H1 (cell line): ENCODE measurements around the gene RAI14. TPM values are rescaled to one million over a fixed set of nuclear protein-coding genes. Genes with fewer than 3 reads are reported as not detected.

Experiments used
- CTCF ChIA-PET: fragments of 300-600 bp; sonication (Branson Sonifier 250); formaldehyde crosslinking; loops from one replicate; lab custom pipeline; 2021; ENCODE audit not compliant: partially characterized antibody; lab: Charles Lee
- POLR2A ChIA-PET: fragments of 300-600 bp; sonication (Branson Sonifier 250); formaldehyde crosslinking; loops from one replicate; lab custom pipeline; 2021; ENCODE audit warnings: inconsistent platforms; ENCODE audit not compliant: partially characterized antibody; lab: Charles Lee
- DNase-seq, 2 experiments: peaks; one replicate each; pipeline versions ENCODE4 v3.0.0 to v3.0.0-alpha.2; 2010 to 2022; ENCODE audit warnings: low spot score in 2 of 2, low read depth in 1 of 2, mixed read lengths in 1 of 2
- FAIRE-seq: peaks from 2 replicates; lab custom pipeline; 2011; peaks lifted over from hg19 to GRCh38; lab: Jason Lieb, UNC
- H2AFZ ChIP-seq: 2 replicates; pipeline ENCODE4 v1.8.1; 2012; ENCODE audit warnings: low read length, inconsistent platforms
- H2AK5ac ChIP-seq: 2 replicates; pipeline ENCODE4 v1.6.1; 2013; ENCODE audit warnings: low read depth, low read length
- H2BK120ac ChIP-seq: replicated peaks from 2 replicates; pipeline ENCODE3; 2013; ENCODE audit warnings: low read depth, low read length, inconsistent platforms
- H2BK12ac ChIP-seq: 2 replicates; pipeline ENCODE4 v1.6.1; 2013; ENCODE audit warnings: low read depth, low read length
- H2BK15ac ChIP-seq: 2 replicates; pipeline ENCODE4 v1.6.1; 2013; ENCODE audit warnings: low read length
- H2BK20ac ChIP-seq: 2 replicates; pipeline ENCODE4 v1.6.1; 2013; ENCODE audit warnings: low read length
- H2BK5ac ChIP-seq: 2 replicates; pipeline ENCODE4 v1.6.1; 2013; ENCODE audit warnings: low read depth, low read length
- H3K14ac ChIP-seq: 2 replicates; pipeline ENCODE4 v1.6.1; 2013; ENCODE audit warnings: inconsistent platforms; ENCODE audit not compliant: insufficient read length
- H3K18ac ChIP-seq: 2 replicates; pipeline ENCODE4 v1.6.1; 2013; ENCODE audit warnings: low read length; ENCODE audit errors: extremely low read depth
- H3K23ac ChIP-seq: 2 replicates; pipeline ENCODE4 v1.6.1; 2013; ENCODE audit warnings: inconsistent platforms; ENCODE audit not compliant: insufficient read length
- H3K23me2 ChIP-seq: 2 replicates; pipeline ENCODE4 v1.6.1; 2013; ENCODE audit warnings: low read depth, low read length
- H3K27ac ChIP-seq: 2 replicates; pipeline ENCODE4 v1.6.1; 2011; ENCODE audit warnings: low read depth, low read length, inconsistent platforms
- H3K27me3 ChIP-seq, 4 experiments: replicated peaks in 1 of 4; 1 replicate in 1 of 4; 2 replicates in 3 of 4; pipeline versions ENCODE4 v1.6.1 to v1.8.1; 2011 to 2013; ENCODE audit warnings: low read length in 3 of 4, mild to moderate bottlenecking in 3 of 4, inconsistent platforms in 2 of 4, mixed read lengths in 2 of 4, moderate library complexity in 1 of 4; ENCODE audit not compliant: control insufficient read depth in 3 of 4, insufficient read depth in 3 of 4; ENCODE audit errors: extremely low read depth in 1 of 4
- H3K36me3 ChIP-seq, 4 experiments: 2 replicates each; pipeline versions ENCODE4 v1.6.1 to v1.8.1; 2011 to 2013; ENCODE audit warnings: mild to moderate bottlenecking in 4 of 4, low read length in 3 of 4, moderate library complexity in 2 of 4, control low read depth in 1 of 4, inconsistent platforms in 1 of 4; ENCODE audit not compliant: insufficient read depth in 4 of 4, control insufficient read depth in 2 of 4
- H3K4ac ChIP-seq: replicated peaks from 2 replicates; pipeline ENCODE3; 2013; ENCODE audit warnings: low read length, low read depth, mixed read lengths, inconsistent platforms; ENCODE audit not compliant: insufficient read length
- H3K4me1 ChIP-seq, 4 experiments: replicated peaks in 1 of 4; 1 replicate in 1 of 4; 2 replicates in 3 of 4; pipeline versions ENCODE4 v1.6.1 to v1.8.1; 2011 to 2013; ENCODE audit warnings: low read length in 3 of 4, inconsistent platforms in 2 of 4, mixed read lengths in 1 of 4; ENCODE audit not compliant: insufficient read depth in 4 of 4, control insufficient read depth in 3 of 4
- H3K4me2 ChIP-seq, 2 experiments: 2 replicates each; pipeline versions ENCODE4 v1.6.1 to v1.8.1; 2011 to 2013; ENCODE audit warnings: low read depth in 2 of 2, low read length in 2 of 2, control low read depth in 1 of 2, inconsistent platforms in 1 of 2, mild to moderate bottlenecking in 1 of 2; ENCODE audit not compliant: insufficient read depth in 1 of 2
- H3K4me3 ChIP-seq, 4 experiments: fragments of 200-600, 300-600 bp in 1 of 4; sonication (generic), shearing (Covaris generic), sonication (Bioruptor Twin) in 1 of 4; 2 replicates each; pipeline versions ENCODE4 v1.5.1 to v1.8.1; 2011 to 2016; ENCODE audit warnings: low read length in 4 of 4, low read depth in 3 of 4, control low read depth in 2 of 4, inconsistent platforms in 2 of 4, mild to moderate bottlenecking in 2 of 4, mixed read lengths in 1 of 4, moderate library complexity in 1 of 4; ENCODE audit not compliant: insufficient read depth in 2 of 4; ENCODE audit errors: extremely low read depth in 1 of 4
- H3K56ac ChIP-seq: replicated peaks from 2 replicates; pipeline ENCODE3; 2013; ENCODE audit warnings: low read depth, mild to moderate bottlenecking, mixed read lengths, low read length, inconsistent platforms; ENCODE audit not compliant: insufficient read length
- H3K79me1 ChIP-seq: 2 replicates; pipeline ENCODE4 v1.6.1; 2013; ENCODE audit warnings: low read depth, low read length, control low read depth
- H3K79me2 ChIP-seq, 2 experiments: 2 replicates each; pipeline versions ENCODE4 v1.6.1 to v1.8.1; 2012 to 2013; ENCODE audit warnings: low read length in 2 of 2, mild to moderate bottlenecking in 2 of 2, inconsistent platforms in 1 of 2; ENCODE audit not compliant: insufficient read depth in 2 of 2, control insufficient read depth in 1 of 2
- H3K9ac ChIP-seq, 4 experiments: replicated peaks in 1 of 4; 1 replicate in 1 of 4; 2 replicates in 3 of 4; pipeline versions ENCODE4 v1.6.1 to v1.8.1; 2011 to 2013; ENCODE audit warnings: low read depth in 3 of 4, low read length in 3 of 4, control low read depth in 2 of 4, mild to moderate bottlenecking in 2 of 4, moderate library complexity in 2 of 4, inconsistent platforms in 1 of 4; ENCODE audit errors: extremely low read depth in 1 of 4
- H3K9me3 ChIP-seq, 2 experiments: 2 replicates each; pipeline versions ENCODE4 v1.6.1 to v1.8.1; 2012 to 2013; ENCODE audit warnings: mild to moderate bottlenecking in 2 of 2, moderate library complexity in 2 of 2, control low read depth in 1 of 2, inconsistent platforms in 1 of 2, low read depth in 1 of 2, low read length in 1 of 2, mixed read lengths in 1 of 2; ENCODE audit not compliant: insufficient read depth in 2 of 2
- H4K20me1 ChIP-seq, 2 experiments: replicated peaks in 1 of 2; 2 replicates each; pipeline versions ENCODE3 to v1.8.1; 2011 to 2013; ENCODE audit warnings: inconsistent platforms in 2 of 2, low read length in 2 of 2, mild to moderate bottlenecking in 1 of 2; ENCODE audit not compliant: insufficient read depth in 2 of 2, control insufficient read depth in 1 of 2
- H4K5ac ChIP-seq: 2 replicates; pipeline ENCODE4 v1.6.1; 2013; ENCODE audit warnings: low read length, low read depth, mixed read lengths, inconsistent platforms; ENCODE audit not compliant: insufficient read length
- H4K8ac ChIP-seq: 2 replicates; pipeline ENCODE4 v1.8.0; 2013; ENCODE audit warnings: mild to moderate bottlenecking, moderate library complexity, low read length, inconsistent platforms; ENCODE audit not compliant: insufficient read depth; ENCODE audit errors: extremely low read depth
- H4K91ac ChIP-seq: replicated peaks from 2 replicates; pipeline ENCODE3; 2013; ENCODE audit warnings: low read length, mixed read lengths, inconsistent platforms; ENCODE audit not compliant: insufficient read length
- BACH1 ChIP-seq: IDR thresholded peaks from 2 replicates; pipeline ENCODE4 v1.6.1; 2012; ENCODE audit warnings: low read length, improper control_type of control experiment
- BCL11A ChIP-seq, 2 experiments: IDR thresholded peaks; one replicate each; pipeline ENCODE4 v1.6.1; 2011; ENCODE audit warnings: low read depth in 2 of 2, low read length in 2 of 2, mild to moderate bottlenecking in 2 of 2
- CEBPB ChIP-seq: IDR thresholded peaks from 2 replicates; pipeline ENCODE4 v1.6.1; 2012; ENCODE audit warnings: low read depth, low read length
- CHD1 ChIP-seq: IDR thresholded peaks from 2 replicates; pipeline ENCODE4 v1.6.1; 2012; ENCODE audit warnings: low read depth, low read length, improper control_type of control experiment
- SIN3A ChIP-seq, 2 experiments: IDR thresholded peaks in 1 of 2; conservative IDR thresholded peaks in 1 of 2; 2 replicates each; pipeline ENCODE4 v1.6.1; 2011 to 2012; ENCODE audit warnings: low read length in 2 of 2, improper control_type of control experiment in 1 of 2, low read depth in 1 of 2, mild to moderate bottlenecking in 1 of 2
- SIX5 ChIP-seq: IDR thresholded peaks from 2 replicates; pipeline ENCODE4 v1.6.1; 2011; ENCODE audit warnings: mild to moderate bottlenecking, low read depth, low read length
- TAF7 ChIP-seq: optimal IDR thresholded peaks from 2 replicates; pipeline ENCODE3; 2011; ENCODE audit warnings: low read depth, mild to moderate bottlenecking, inconsistent platforms, low read length, moderate library complexity, borderline replicate concordance
- TCF12 ChIP-seq: IDR thresholded peaks from 2 replicates; pipeline ENCODE4 v1.6.1; 2011; ENCODE audit warnings: low read depth, mild to moderate bottlenecking, low read length
- TEAD4 ChIP-seq: IDR thresholded peaks from 2 replicates; pipeline ENCODE4 v1.6.1; 2012; ENCODE audit warnings: low read depth, low read length, inconsistent platforms, mixed read lengths
- ZNF274 ChIP-seq: IDR thresholded peaks from 2 replicates; pipeline ENCODE4 v1.7.0; 2012; ENCODE audit warnings: low read length, borderline replicate concordance; ENCODE audit errors: extremely low read depth
- polyA plus RNA-seq, 7 experiments: library from polyadenylated mRNA; depleted of rRNA in 3 of 7; stranded (reverse) in 5 of 7; unstranded in 2 of 7; fragments of >200 nt in 5 of 7; fragments of 200-250 nt in 2 of 7; gene quantifications; 1 replicate in 5 of 7; 2 replicates in 1 of 7; 4 replicates in 1 of 7; pipeline versions ENCODE4 v1.2.1 to v1.2.3, GENCODE V29; 2011 to 2013; ENCODE audit warnings: missing spikeins in 2 of 7, mixed read lengths in 2 of 7
- total RNA-seq: library from RNA; stranded (reverse); fragmentation: NEBNext Ultra II Directional; extraction: Animal tissue kit (Norgen Biotek cat#: 25700); gene quantifications from 2 replicates; pipeline ENCODE4 v1.2.1, GENCODE V29; 2021
- TF ChIP-seq, protein P1 (sequence below): IDR thresholded peaks from 2 replicates; pipeline ENCODE4 v1.6.1; 2012; ENCODE audit warnings: low read length, inconsistent platforms

Gene RAI14
- total and polyA plus RNA-seq, 2 of the 8 experiments (the other 6 are each of a cell fraction or from before 2014, with no cell fraction given) = 48.4 to 210 TPM

DNA sequence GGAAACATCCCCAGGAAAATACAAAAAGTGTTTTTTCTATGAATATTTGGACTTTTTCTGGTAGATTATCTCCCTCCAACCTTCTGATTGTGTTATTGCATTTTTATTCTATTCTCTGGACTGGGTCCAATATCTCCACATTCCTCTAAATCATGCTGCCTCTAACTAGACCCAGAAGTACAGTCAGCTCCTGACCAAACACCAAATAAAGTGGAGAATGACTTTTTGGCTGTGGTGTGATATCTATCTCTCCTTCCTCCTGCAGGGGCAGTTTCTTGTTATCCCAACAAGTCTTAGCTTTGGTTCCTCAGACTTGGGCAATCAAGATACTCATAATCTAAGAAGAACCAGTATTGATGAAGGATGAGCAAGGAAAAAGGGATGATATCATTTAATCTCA lies 3.2 kb upstream of the RAI14 start:
- Histone ChIP-seq H3K4me1 (peaks cover 8 to 12% (median 10%) of the 10 kb centered on the region in 4 experiments; a peak in 6 of 7 replicates), H4K5ac (no peak overlapping the region), H3K56ac (no peak overlapping the region), H3K27me3 (no peaks in the 10 kb centered on the region), H3K23me2 (peaks cover 15% of the 10 kb centered on the region), H4K20me1 (no peaks in the 10 kb centered on the region), H3K9ac (no peak overlapping the region), H4K91ac (no peak overlapping the region), H3K14ac (no peak overlapping the region), H2BK20ac (no peak overlapping the region), H3K4me2 (no peak overlapping the region), H3K27ac (no peak overlapping the region), H2BK15ac (no peak overlapping the region), H3K23ac (no peak overlapping the region), H2BK120ac (no peak overlapping the region), H2AFZ (no peak overlapping the region), H2AK5ac (no peak overlapping the region), H2BK12ac (no peak overlapping the region), H3K18ac (no peak overlapping the region), H3K79me1 (no peaks in the 10 kb centered on the region), H4K8ac (no peak overlapping the region), H3K79me2 (peaks cover 9 to 12% of the 10 kb centered on the region in 2 experiments), H2BK5ac (no peak overlapping the region), H3K36me3 (no peaks in the 10 kb centered on the region), H3K4ac (no peak overlapping the region), H3K9me3 (0 out of 4 replicates have a peak, but pooled peaks cover 0 to under 1% of the 10 kb centered on the region in 2 experiments), H3K4me3 (no peak overlapping the region)
- POLR2A ChIA-PET = no interaction called here
- no peak for TF ChIP-seq TEAD4
- TF ChIP-seq TAF7 = no peak
- no peak for TF ChIP-seq BCL11A (IDR thresholded peaks at IDR 0.05; ENCODE audit: low read depth in 2 of 2, low read length in 2 of 2)
- TF ChIP-seq ZNF274 = no peak
- no peak for TF ChIP-seq CHD1
- TF ChIP-seq CEBPB = no peak
- no peak for TF ChIP-seq SIN3A (conservative IDR thresholded peaks at IDR 0.05 in 1 of 2, IDR thresholded peaks at IDR 0.05 in 1 of 2; ENCODE audit: low read depth in 1 of 2, low read length in 2 of 2)
- TF ChIP-seq TCF12 = no peak
- no peak for TF ChIP-seq SIX5
- no peak for TF ChIP-seq BACH1
- TF ChIP-seq, protein P1, sequence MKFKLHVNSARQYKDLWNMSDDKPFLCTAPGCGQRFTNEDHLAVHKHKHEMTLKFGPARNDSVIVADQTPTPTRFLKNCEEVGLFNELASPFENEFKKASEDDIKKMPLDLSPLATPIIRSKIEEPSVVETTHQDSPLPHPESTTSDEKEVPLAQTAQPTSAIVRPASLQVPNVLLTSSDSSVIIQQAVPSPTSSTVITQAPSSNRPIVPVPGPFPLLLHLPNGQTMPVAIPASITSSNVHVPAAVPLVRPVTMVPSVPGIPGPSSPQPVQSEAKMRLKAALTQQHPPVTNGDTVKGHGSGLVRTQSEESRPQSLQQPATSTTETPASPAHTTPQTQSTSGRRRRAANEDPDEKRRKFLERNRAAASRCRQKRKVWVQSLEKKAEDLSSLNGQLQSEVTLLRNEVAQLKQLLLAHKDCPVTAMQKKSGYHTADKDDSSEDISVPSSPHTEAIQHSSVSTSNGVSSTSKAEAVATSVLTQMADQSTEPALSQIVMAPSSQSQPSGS = no peak
- FAIRE-seq (no peak), DNase-seq (no peak)
- CTCF ChIA-PET = interaction anchor here (0.7 to 1.4 kb wide), 3 partner anchors 32 to 115 kb away, joined by 3 to 5 read pairs (median 3); no protein-coding TSS in a partner anchor
